ENCODE results near the gene RNF214. TPM values are rescaled to one million over a fixed set of nuclear protein-coding genes. Genes with fewer than 3 reads are reported as not detected.

Gene RNF214
- polyA plus RNA-seq, 1 donor from 2014 or later: 7.6 TPM

- Histone ChIP-seq H3K79me2 (replicated peaks; ENCODE audit: insufficient read depth, low read length) (no peaks in the 10 kb centered on the region), H3K36me3 (ENCODE audit: insufficient read depth, low read length) (no peaks in the 10 kb centered on the region), H4K20me1 (ENCODE audit: insufficient read depth) (no peaks in the 10 kb centered on the region), H3F3A (ENCODE audit: insufficient read depth, low read length, poor library complexity, severe bottlenecking) (no peaks in the 10 kb centered on the region), H3K27ac (ENCODE audit: low read length) (no peak overlapping the region), H3K4me2 (ENCODE audit: low read length) (no peak overlapping the region), H3K9ac (ENCODE audit: low read length) (no peak overlapping the region), H3K4me3 (ENCODE audit: low read length) (no peak overlapping the region), H3K27me3 (ENCODE audit: insufficient read depth, low read depth, low read length) (no peaks in the 10 kb centered on the region), H3K9me2 (ENCODE audit: insufficient read depth, low read length) (no peaks in the 10 kb centered on the region), H3K9me3 (ENCODE audit: low read length) (no peaks in the 10 kb centered on the region), H2AFZ (ENCODE audit: low read depth, low read length) (no peak overlapping the region)
- TF ChIP-seq, protein P1, sequence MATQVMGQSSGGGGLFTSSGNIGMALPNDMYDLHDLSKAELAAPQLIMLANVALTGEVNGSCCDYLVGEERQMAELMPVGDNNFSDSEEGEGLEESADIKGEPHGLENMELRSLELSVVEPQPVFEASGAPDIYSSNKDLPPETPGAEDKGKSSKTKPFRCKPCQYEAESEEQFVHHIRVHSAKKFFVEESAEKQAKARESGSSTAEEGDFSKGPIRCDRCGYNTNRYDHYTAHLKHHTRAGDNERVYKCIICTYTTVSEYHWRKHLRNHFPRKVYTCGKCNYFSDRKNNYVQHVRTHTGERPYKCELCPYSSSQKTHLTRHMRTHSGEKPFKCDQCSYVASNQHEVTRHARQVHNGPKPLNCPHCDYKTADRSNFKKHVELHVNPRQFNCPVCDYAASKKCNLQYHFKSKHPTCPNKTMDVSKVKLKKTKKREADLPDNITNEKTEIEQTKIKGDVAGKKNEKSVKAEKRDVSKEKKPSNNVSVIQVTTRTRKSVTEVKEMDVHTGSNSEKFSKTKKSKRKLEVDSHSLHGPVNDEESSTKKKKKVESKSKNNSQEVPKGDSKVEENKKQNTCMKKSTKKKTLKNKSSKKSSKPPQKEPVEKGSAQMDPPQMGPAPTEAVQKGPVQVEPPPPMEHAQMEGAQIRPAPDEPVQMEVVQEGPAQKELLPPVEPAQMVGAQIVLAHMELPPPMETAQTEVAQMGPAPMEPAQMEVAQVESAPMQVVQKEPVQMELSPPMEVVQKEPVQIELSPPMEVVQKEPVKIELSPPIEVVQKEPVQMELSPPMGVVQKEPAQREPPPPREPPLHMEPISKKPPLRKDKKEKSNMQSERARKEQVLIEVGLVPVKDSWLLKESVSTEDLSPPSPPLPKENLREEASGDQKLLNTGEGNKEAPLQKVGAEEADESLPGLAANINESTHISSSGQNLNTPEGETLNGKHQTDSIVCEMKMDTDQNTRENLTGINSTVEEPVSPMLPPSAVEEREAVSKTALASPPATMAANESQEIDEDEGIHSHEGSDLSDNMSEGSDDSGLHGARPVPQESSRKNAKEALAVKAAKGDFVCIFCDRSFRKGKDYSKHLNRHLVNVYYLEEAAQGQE (IDR thresholded peaks at IDR 0.05; ENCODE audit: borderline replicate concordance): no peak
- TF ChIP-seq EZH2 (IDR thresholded peaks at IDR 0.05; ENCODE audit: borderline replicate concordance, insufficient read depth, low read length, poor library complexity, severe bottlenecking) (no peak), RAD21 (conservative IDR thresholded peaks at IDR 0.05) (no peak), POLR2AphosphoS5 (IDR thresholded peaks at IDR 0.05) (no peak), EP300 (conservative IDR thresholded peaks at IDR 0.05; ENCODE audit: poor library complexity, severe bottlenecking) (no peak), MXI1 (conservative IDR thresholded peaks at IDR 0.05; ENCODE audit: poor library complexity, severe bottlenecking) (no peak), SMC3 (conservative IDR thresholded peaks at IDR 0.05; ENCODE audit: poor library complexity) (no peak)
- TF ChIP-seq, protein P2, sequence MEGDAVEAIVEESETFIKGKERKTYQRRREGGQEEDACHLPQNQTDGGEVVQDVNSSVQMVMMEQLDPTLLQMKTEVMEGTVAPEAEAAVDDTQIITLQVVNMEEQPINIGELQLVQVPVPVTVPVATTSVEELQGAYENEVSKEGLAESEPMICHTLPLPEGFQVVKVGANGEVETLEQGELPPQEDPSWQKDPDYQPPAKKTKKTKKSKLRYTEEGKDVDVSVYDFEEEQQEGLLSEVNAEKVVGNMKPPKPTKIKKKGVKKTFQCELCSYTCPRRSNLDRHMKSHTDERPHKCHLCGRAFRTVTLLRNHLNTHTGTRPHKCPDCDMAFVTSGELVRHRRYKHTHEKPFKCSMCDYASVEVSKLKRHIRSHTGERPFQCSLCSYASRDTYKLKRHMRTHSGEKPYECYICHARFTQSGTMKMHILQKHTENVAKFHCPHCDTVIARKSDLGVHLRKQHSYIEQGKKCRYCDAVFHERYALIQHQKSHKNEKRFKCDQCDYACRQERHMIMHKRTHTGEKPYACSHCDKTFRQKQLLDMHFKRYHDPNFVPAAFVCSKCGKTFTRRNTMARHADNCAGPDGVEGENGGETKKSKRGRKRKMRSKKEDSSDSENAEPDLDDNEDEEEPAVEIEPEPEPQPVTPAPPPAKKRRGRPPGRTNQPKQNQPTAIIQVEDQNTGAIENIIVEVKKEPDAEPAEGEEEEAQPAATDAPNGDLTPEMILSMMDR (IDR thresholded peaks at IDR 0.05; ENCODE audit: poor library complexity, severe bottlenecking): no peak
Observed at GRCh38 chr11:117192401-117192875, 40.0 kb upstream of the RNF214 start.

DNA sequence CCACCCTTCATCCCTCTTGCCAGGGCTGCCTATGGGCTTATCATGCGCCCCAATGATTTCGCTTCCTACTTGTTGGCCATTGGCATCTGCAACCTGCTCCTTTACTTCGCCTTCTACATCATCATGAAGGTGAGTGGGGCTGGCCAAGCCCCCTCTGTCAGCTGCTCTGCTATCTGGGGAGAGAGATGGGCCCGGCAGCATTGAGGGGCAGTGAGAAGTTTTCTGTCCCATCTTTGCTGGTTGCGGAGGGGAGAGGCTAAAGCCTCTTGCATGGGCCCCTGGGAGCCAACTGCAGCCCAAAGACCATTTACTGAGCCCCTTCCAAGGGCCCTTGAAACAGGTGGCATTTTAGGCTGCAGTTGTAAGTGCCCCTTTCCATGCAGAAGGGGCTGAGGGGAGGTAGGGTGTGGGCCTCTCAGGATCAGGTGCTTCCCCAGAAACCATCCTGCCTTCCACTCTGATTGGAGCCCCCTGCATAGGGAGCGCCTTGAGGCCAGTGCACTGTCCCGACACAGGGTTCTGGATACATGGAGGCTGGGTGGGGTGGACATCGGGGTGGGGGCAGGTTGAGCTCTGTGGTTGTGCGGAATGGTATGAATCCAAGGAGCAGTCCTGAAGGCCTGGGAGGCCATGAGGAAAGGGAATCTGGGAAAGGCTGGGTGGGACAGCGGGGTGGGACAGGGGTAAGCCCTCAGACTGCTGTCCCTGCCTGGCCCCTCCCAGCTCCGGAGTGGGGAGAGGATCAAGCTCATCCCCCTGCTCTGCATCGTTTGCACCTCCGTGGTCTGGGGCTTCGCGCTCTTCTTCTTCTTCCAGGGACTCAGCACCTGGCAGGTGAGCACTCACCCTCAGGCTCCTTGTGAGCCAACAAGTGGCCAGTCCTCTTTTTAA lies 39.1 kb upstream of the RNF214 start:
- TF ChIP-seq, protein P1 (IDR thresholded peaks at IDR 0.05; ENCODE audit: borderline replicate concordance): no peak
- TF ChIP-seq POLR2AphosphoS5 (IDR thresholded peaks at IDR 0.05) (no peak), EP300 (conservative IDR thresholded peaks at IDR 0.05; ENCODE audit: poor library complexity, severe bottlenecking) (no peak), EZH2 (IDR thresholded peaks at IDR 0.05; ENCODE audit: borderline replicate concordance, insufficient read depth, low read length, poor library complexity, severe bottlenecking) (no peak), TAF1 (IDR thresholded peaks at IDR 0.05; ENCODE audit: low read depth) (no peak), MXI1 (conservative IDR thresholded peaks at IDR 0.05; ENCODE audit: poor library complexity, severe bottlenecking) (no peak), RAD21 (conservative IDR thresholded peaks at IDR 0.05) (no peak), SMC3 (conservative IDR thresholded peaks at IDR 0.05; ENCODE audit: poor library complexity) (no peak)
- TF ChIP-seq, protein P2 (IDR thresholded peaks at IDR 0.05; ENCODE audit: poor library complexity, severe bottlenecking): no peak
- no peak overlapping the region for H2AFZ ChIP-seq (ENCODE audit: low read depth, low read length)
- no peaks in the 10 kb centered on the region for H3K9me3 ChIP-seq (ENCODE audit: low read length)
- H3F3A ChIP-seq (ENCODE audit: insufficient read depth, low read length, poor library complexity, severe bottlenecking): no peaks in the 10 kb centered on the region
- no peak overlapping the region for H3K9ac ChIP-seq (ENCODE audit: low read length)
- no peak overlapping the region for H3K4me3 ChIP-seq (ENCODE audit: low read length)
- H4K20me1 ChIP-seq (ENCODE audit: insufficient read depth): no peaks in the 10 kb centered on the region
- no peaks in the 10 kb centered on the region for H3K79me2 ChIP-seq (replicated peaks; ENCODE audit: insufficient read depth, low read length)
- no peak overlapping the region for H3K27ac ChIP-seq (ENCODE audit: low read length)
- H3K4me2 ChIP-seq (ENCODE audit: low read length): no peak overlapping the region
- no peaks in the 10 kb centered on the region for H3K9me2 ChIP-seq (ENCODE audit: insufficient read depth, low read length)
- no peaks in the 10 kb centered on the region for H3K36me3 ChIP-seq (ENCODE audit: insufficient read depth, low read length)
- H3K27me3 ChIP-seq (ENCODE audit: insufficient read depth, low read depth, low read length): no peaks in the 10 kb centered on the region
